ENCODE results near the gene CCDC6.

Gene CCDC6

GRCh38 chr10:59843748-59844147 lies 62.6 kb downstream of the CCDC6 start:
- no peak for DNase-seq

- DNase-seq = no peak
Measured at GRCh38 chr10:59839576-59839975, 66.8 kb downstream of the CCDC6 start.

- no peak for DNase-seq
Measured at GRCh38 chr10:59838085-59838789, 68.1 kb downstream of the CCDC6 start.

- DNase-seq = peak; percentile 79
Measured at GRCh38 chr10:59833810-59834209, 72.5 kb downstream of the CCDC6 start.

- no peak for DNase-seq
Measured at GRCh38 chr10:59832506-59832905, 73.8 kb downstream of the CCDC6 start.

GRCh38 chr10:59831658-59832503 lies 74.5 kb downstream of the CCDC6 start:
- no peak for DNase-seq

- DNase-seq = peak; percentile 23
Measured at GRCh38 chr10:59830601-59831259, 75.6 kb downstream of the CCDC6 start.

- DNase-seq = no peak
Measured at GRCh38 chr10:59829601-59830000, 76.8 kb downstream of the CCDC6 start.

- no peak for DNase-seq
Measured at GRCh38 chr10:59829024-59829423, 77.3 kb downstream of the CCDC6 start.

- DNase-seq = no peak
Measured at GRCh38 chr10:59825932-59826331, 80.4 kb downstream of the CCDC6 start.

- DNase-seq = no peak
Measured at GRCh38 chr10:59823751-59824150, 82.6 kb downstream of the CCDC6 start.

- no peak for DNase-seq
Measured at GRCh38 chr10:59823111-59823510, 83.2 kb downstream of the CCDC6 start.

GRCh38 chr10:59820471-59820870 lies 85.9 kb downstream of the CCDC6 start:
- no peak for DNase-seq

GRCh38 chr10:59819683-59820082 lies 86.7 kb downstream of the CCDC6 start:
- no peak for DNase-seq

GRCh38 chr10:59819265-59819664 lies 87.1 kb downstream of the CCDC6 start:
- DNase-seq = no peak

- DNase-seq = no peak
Measured at GRCh38 chr10:59817773-59818172, 88.6 kb downstream of the CCDC6 start.

GRCh38 chr10:59814878-59815277 lies 91.5 kb downstream of the CCDC6 start:
- DNase-seq = no peak

GRCh38 chr10:59812519-59813122 lies 93.7 kb downstream of the CCDC6 start:
- DNase-seq = no peak

- DNase-seq = no peak
Measured at GRCh38 chr10:59809644-59809974, 96.7 kb downstream of the CCDC6 start.

- peak; percentile 54 for DNase-seq
Measured at GRCh38 chr10:59808896-59809643, 97.3 kb downstream of the CCDC6 start.

GRCh38 chr10:59807629-59808620 lies 98.4 kb downstream of the CCDC6 start:
- no peak for DNase-seq
